Esophagus muscularis mucosa (tissue), 4 donors: ENCODE data around the gene CCDC170.

ENCODE experiments used
- CTCF ChIP-seq, 3 experiments: fragments of 200-600 bp in 2 of 3; fragments of 450-650 bp in 1 of 3; sonication (generic) in 2 of 3; IDR thresholded peaks; one replicate each; pipeline ENCODE4 v1.5.1; 2017 to 2019; ENCODE audit warnings: antibody characterized with exemption in 3 of 3, mild to moderate bottlenecking in 2 of 3, moderate library complexity in 1 of 3
- EP300 ChIP-seq: sonication (generic); formaldehyde crosslinking; IDR thresholded peaks from one replicate; pipeline ENCODE4 v1.6.1; 2017; ENCODE audit warnings: antibody characterized with exemption
- POLR2A ChIP-seq: fragments of 450-650 bp; IDR thresholded peaks from one replicate; pipeline ENCODE4 v1.6.1; 2017; ENCODE audit warnings: antibody characterized with exemption, moderate library complexity, mild to moderate bottlenecking, low read depth

- TF ChIP-seq EP300 = no peak
- TF ChIP-seq CTCF (IDR thresholded peaks at IDR 0.05) = no peak
- TF ChIP-seq POLR2A = no peak
Observed at GRCh38 chr6:151592449-151593159, 98.8 kb downstream of the CCDC170 start.
